SK-N-SH (cell line): ENCODE data around the gene SMARCD2. TPM values are rescaled to one million over a fixed set of nuclear protein-coding genes. Genes with fewer than 3 reads are reported as not detected.
A peak's percentile ranks its signal among the peaks of the same experiment; 100 is the strongest.

Experiments
- CTCF ChIA-PET: fragments of 300-600, 350-600 bp; formaldehyde crosslinking; extraction: SDS; loops from one replicate; lab custom pipeline; 2021; lab: Yijun Ruan, JAX
- POLR2A ChIA-PET: fragments of 350-600 bp; sonication (Branson Sonifier 250); formaldehyde crosslinking; extraction: SDS; loops from one replicate; lab custom pipeline; 2020; ENCODE audit warnings: antibody characterized with exemption, inconsistent platforms; lab: Yijun Ruan, JAX
- DNase-seq: peaks from one replicate; pipeline ENCODE4 v3.0.0; 2012
- H2AFZ ChIP-seq: fragments of 200-600 bp; sonication (generic); 2 replicates; pipeline ENCODE4 v1.8.1; 2016; ENCODE audit warnings: antibody characterized with exemption, mild to moderate bottlenecking, low read depth
- H3F3A ChIP-seq: fragments of 200-600 bp; sonication (generic); replicated peaks from 2 replicates; pipeline ENCODE3; 2016; ENCODE audit warnings: antibody characterized with exemption, mild to moderate bottlenecking; ENCODE audit not compliant: insufficient read depth
- H3K27ac ChIP-seq, 2 experiments: fragments of 200-500 bp in 1 of 2; fragments of 200-600 bp in 1 of 2; sonication (Bioruptor generic) in 1 of 2; sonication (generic), shearing (Covaris generic) in 1 of 2; 2 replicates each; pipeline versions ENCODE4 v1.5.1 to v1.6.1; 2014 to 2016; ENCODE audit warnings: low read depth in 2 of 2, inconsistent platforms in 1 of 2, low read length in 1 of 2, mild to moderate bottlenecking in 1 of 2, mixed read lengths in 1 of 2
- H3K27me3 ChIP-seq: fragments of 200-600 bp; sonication (generic), shearing (Covaris generic); 2 replicates; pipeline ENCODE4 v1.6.1; 2016; ENCODE audit warnings: mixed run types; ENCODE audit not compliant: insufficient read depth
- H3K36me3 ChIP-seq, 2 experiments: fragments of 200-500 bp in 1 of 2; fragments of 200-600 bp in 1 of 2; sonication (Bioruptor generic) in 1 of 2; sonication (generic) in 1 of 2; replicated peaks in 1 of 2; 2 replicates each; pipeline versions ENCODE3 to v1.5.1; 2014 to 2016; ENCODE audit warnings: low read length in 1 of 2, mild to moderate bottlenecking in 1 of 2; ENCODE audit not compliant: insufficient read depth in 2 of 2, control insufficient read depth in 1 of 2
- H3K4me1 ChIP-seq, 2 experiments: fragments of 200-500 bp in 1 of 2; fragments of 200-600 bp in 1 of 2; sonication (Bioruptor generic) in 1 of 2; sonication (generic), shearing (Covaris generic) in 1 of 2; 2 replicates each; pipeline versions ENCODE4 v1.5.1 to v1.6.1; 2014 to 2016; ENCODE audit warnings: low read depth in 1 of 2, low read length in 1 of 2, mixed run types in 1 of 2; ENCODE audit not compliant: insufficient read depth in 2 of 2, control insufficient read depth in 1 of 2
- H3K4me2 ChIP-seq: fragments of 200-600 bp; sonication (generic), shearing (Covaris generic); 2 replicates; pipeline ENCODE4 v1.6.1; 2017; ENCODE audit warnings: mixed run types
- H3K4me3 ChIP-seq, 2 experiments: fragments of 200-500 bp in 1 of 2; fragments of 200-600 bp in 1 of 2; sonication (Bioruptor generic) in 1 of 2; sonication (generic), shearing (Covaris generic) in 1 of 2; 2 replicates each; pipeline versions ENCODE4 v1.5.1 to v1.8.1; 2014 to 2016; ENCODE audit warnings: low read depth in 2 of 2, inconsistent platforms in 1 of 2, low read length in 1 of 2, mild to moderate bottlenecking in 1 of 2, mixed read lengths in 1 of 2, moderate library complexity in 1 of 2
- H3K79me2 ChIP-seq: fragments of 200-600 bp; sonication (generic); 2 replicates; pipeline ENCODE4 v1.8.1; 2017; ENCODE audit warnings: mild to moderate bottlenecking; ENCODE audit not compliant: insufficient read depth
- H3K9ac ChIP-seq: fragments of 200-600 bp; sonication (generic); 2 replicates; pipeline ENCODE4 v1.6.1; 2017; ENCODE audit warnings: mixed run types
- H3K9me2 ChIP-seq: fragments of 200-600 bp; sonication (generic); 2 replicates; pipeline ENCODE4 v1.6.1; 2017; ENCODE audit warnings: mixed run types
- H3K9me3 ChIP-seq: fragments of 200-600 bp; sonication (generic); 2 replicates; pipeline ENCODE4 v1.6.1; 2017; ENCODE audit warnings: mixed run types, mild to moderate bottlenecking, moderate library complexity
- H4K20me1 ChIP-seq: fragments of 200-600 bp; sonication (generic); 2 replicates; pipeline ENCODE4 v1.6.1; 2017; ENCODE audit warnings: mild to moderate bottlenecking, mixed run types; ENCODE audit not compliant: insufficient read depth
- ELF1 ChIP-seq: IDR thresholded peaks from 2 replicates; pipeline ENCODE4 v1.4.0; 2012
- EZH2phosphoT487 ChIP-seq: fragments of 200-600 bp; sonication (generic); IDR thresholded peaks from 2 replicates; pipeline ENCODE4 v1.6.1; 2017; ENCODE audit warnings: low read depth, mixed run types, mild to moderate bottlenecking, antibody characterized with exemption, moderate library complexity, borderline replicate concordance
- FOXM1 ChIP-seq: IDR thresholded peaks from 2 replicates; pipeline ENCODE4 v1.4.0; 2012; ENCODE audit warnings: low read depth, mild to moderate bottlenecking
- IRF3 ChIP-seq: fragments of 150-350 bp; IDR thresholded peaks from 2 replicates; pipeline ENCODE4 v1.6.1; 2016; ENCODE audit warnings: mild to moderate bottlenecking, low read depth, low read length
- MAX ChIP-seq: IDR thresholded peaks from 2 replicates; pipeline ENCODE4 v1.4.0; 2012; ENCODE audit warnings: low read depth
- PBX3 ChIP-seq: IDR thresholded peaks from 2 replicates; pipeline ENCODE4; 2012
- POLR2AphosphoS5 ChIP-seq: IDR thresholded peaks from 2 replicates; pipeline ENCODE4 v1.6.1; 2012; ENCODE audit warnings: low read depth, low read length
- RAD21 ChIP-seq: IDR thresholded peaks from 2 replicates; pipeline ENCODE4 v1.6.1; 2012; ENCODE audit warnings: mild to moderate bottlenecking, low read length
- REST ChIP-seq: IDR thresholded peaks from 2 replicates; pipeline ENCODE4 v1.6.1; 2012; ENCODE audit warnings: mild to moderate bottlenecking, low read depth, low read length, moderate library complexity
- RXRA ChIP-seq: IDR thresholded peaks from 2 replicates; pipeline ENCODE4 v1.4.0; 2012; ENCODE audit warnings: low read depth, mild to moderate bottlenecking, borderline replicate concordance
- SMC3 ChIP-seq: IDR thresholded peaks from 2 replicates; pipeline ENCODE4 v1.6.1; 2012; ENCODE audit warnings: low read depth, low read length, improper control_type of control experiment
- ZBTB33 ChIP-seq: IDR thresholded peaks from 2 replicates; pipeline ENCODE4 v1.4.0; 2012; ENCODE audit warnings: low read depth, borderline replicate concordance
- WGBS: methylation state at CpG from one replicate; pipeline ENCODE4 v1.1.6; 2017; ENCODE audit warnings: low lambda C conversion rate; 5-methylcytosine and 5-hydroxymethylcytosine counted together
- polyA plus RNA-seq, 3 experiments: library from polyadenylated mRNA; depleted of rRNA; stranded (reverse); fragments of >200 nt; gene quantifications; 2 replicates each; pipeline ENCODE4 v1.2.3, GENCODE V29; 2012

Gene SMARCD2
- polyA plus RNA-seq, 1 of the 3 experiments (the other 2 are of a cell fraction), result 89.1 TPM

- 0 out of 2 replicates have a peak, but pooled peaks have one; percentile 7 for TF ChIP-seq PBX3
- TF ChIP-seq RXRA, result no peak
- peak; percentile 77 for TF ChIP-seq RAD21
- TF ChIP-seq MAX, result peak; percentile 78
- TF ChIP-seq SMC3, result peak; percentile 62
- TF ChIP-seq EZH2phosphoT487, result no peak
- TF ChIP-seq, all 33 proteins: peak for 14
Measured at GRCh38 chr17:63834431-63835166, 7.9 kb downstream of the SMARCD2 start (continued).

- 98% methylated on average over 15 of the region's 15 CpGs for WGBS
- no peaks in the 10 kb centered on the region for H3K27me3 ChIP-seq
- TF ChIP-seq ELF1, result no peak
- peak; percentile 64 for TF ChIP-seq POLR2AphosphoS5
- TF ChIP-seq, all 33 proteins: peak for 1
- ChIA-PET CTCF (interaction anchor here (0.7 to 3.1 kb wide), 47 partner anchors 7 to 409 kb away, joined by 3 to 27 read pairs (median 5); partner anchors contain the start of genes CCDC47, DDX42, PSMC5 and STRADA), POLR2A (interaction anchor here (0.6 to 9.1 kb wide), 6 partner anchors 8 to 60 kb away, joined by 3 to 108 read pairs (median 4); partner anchors contain the start of genes CCDC47, DDX42 and SMARCD2)
- H3K4me3 ChIP-seq, result no peak overlapping the region
- no peak for DNase-seq
- H3K4me1 ChIP-seq, result peaks cover 6 to 29% of the 10 kb centered on the region in 2 experiments; a peak in 2 of 4 replicates
- H3K4me2 ChIP-seq, result no peak overlapping the region
- H3K27ac ChIP-seq, result peak overlapping the region in 1 of 2 experiments; percentile 71; a peak in 1 of 4 replicates
- H3K36me3 ChIP-seq, result peaks cover 65 to 77% of the 10 kb centered on the region in 2 experiments
- no peak overlapping the region for H3K9ac ChIP-seq
- no peaks in the 10 kb centered on the region for H3K9me3 ChIP-seq
- peaks cover 46% of the 10 kb centered on the region for H3K79me2 ChIP-seq
- H3K9me2 ChIP-seq, result no peaks in the 10 kb centered on the region
- H3F3A ChIP-seq, result peaks cover 30% of the 10 kb centered on the region
- no peak overlapping the region for H2AFZ ChIP-seq
- peaks cover 31% of the 10 kb centered on the region for H4K20me1 ChIP-seq
Measured at GRCh38 chr17:63833741-63834373, 8.6 kb downstream of the SMARCD2 start.

DNA sequence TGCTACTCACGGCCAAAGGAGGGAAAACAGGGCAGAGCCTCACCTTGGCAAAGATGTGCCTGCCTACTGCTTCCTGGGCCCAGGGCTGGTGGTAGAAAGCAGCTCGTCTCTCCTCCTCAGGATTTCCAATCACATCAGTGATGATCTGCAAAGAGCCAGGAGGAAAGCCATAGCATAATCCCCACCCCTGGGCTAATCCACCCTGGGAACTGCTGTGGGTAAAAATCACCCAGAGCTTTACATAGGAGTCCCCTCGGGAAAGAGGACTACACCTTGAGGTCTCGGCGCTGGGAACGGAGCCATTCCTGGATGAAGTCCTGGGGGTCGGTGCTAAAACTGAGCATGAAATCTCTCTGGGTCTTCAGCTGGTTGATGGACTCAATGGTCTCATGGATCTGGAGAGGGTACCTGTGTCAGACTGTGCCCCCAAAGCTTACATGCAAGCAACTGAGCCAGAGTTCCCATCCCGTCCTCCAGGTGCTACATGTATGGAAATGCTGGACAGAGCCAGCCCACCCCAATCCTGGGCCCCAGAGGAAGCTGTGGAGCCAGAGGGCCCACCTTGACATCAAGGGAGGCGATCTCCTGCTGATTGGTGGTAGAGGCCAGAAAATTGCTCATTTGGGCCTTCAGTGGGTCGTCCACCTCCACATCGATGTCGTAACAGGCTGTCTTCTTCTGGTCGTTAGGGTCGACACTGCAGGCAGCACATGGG, 9.3 kb downstream of the SMARCD2 start:
- Histone ChIP-seq H3K9me2 (no peaks in the 10 kb centered on the region), H3K36me3 (peaks cover 72 to 84% of the 10 kb centered on the region in 2 experiments), H3K4me2 (no peak overlapping the region), H4K20me1 (peaks cover 24% of the 10 kb centered on the region), H2AFZ (no peak overlapping the region), H3F3A (peaks cover 30% of the 10 kb centered on the region), H3K27ac (no peak overlapping the region), H3K4me3 (no peak overlapping the region), H3K27me3 (no peaks in the 10 kb centered on the region), H3K4me1 (peaks cover 3 to 29% of the 10 kb centered on the region in 2 experiments; a peak in 2 of 4 replicates), H3K9me3 (no peaks in the 10 kb centered on the region), H3K79me2 (peaks cover 46% of the 10 kb centered on the region), H3K9ac (no peak overlapping the region)
- 95% methylated on average over 14 of the region's 14 CpGs for WGBS
- ChIA-PET CTCF (interaction anchor here (0.8 to 3.1 kb wide), 17 partner anchors 8 to 407 kb away, joined by 3 to 27 read pairs (median 5); partner anchors contain the start of gene PSMC5), POLR2A (interaction anchor here (0.6 to 9.1 kb wide), 3 partner anchors 8 to 60 kb away, joined by 3 to 108 read pairs (median 4); partner anchors contain the start of genes CCDC47, DDX42 and SMARCD2)
- DNase-seq, result no peak
- TF ChIP-seq FOXM1, result no peak
- TF ChIP-seq ZBTB33, result no peak
- TF ChIP-seq REST, result no peak
- no peak for TF ChIP-seq RAD21
- TF ChIP-seq RXRA, result no peak
- TF ChIP-seq IRF3, result no peak
